Measurements from ENCODE around the gene PLPP6. TPM values are rescaled to one million over a fixed set of nuclear protein-coding genes. Genes with fewer than 3 reads are reported as not detected.

The PLPP6 gene
- total RNA-seq, 1 donor from 2014 or later = 5.5 TPM

Other genes with a start within 250 kb of the PLPP6 start
- 0.17 TPM in 1 of 2 replicates, not detected in the other for gene SLC1A1, start 171.8 kb upstream of the PLPP6 start, total RNA-seq
- gene SPATA6L, start 4.2 kb downstream of the PLPP6 start, total RNA-seq = not detected in 2 replicates
- gene CDC37L1, start 17.3 kb downstream of the PLPP6 start, total RNA-seq = 11.3 and 12.1 TPM in 2 replicates
- 22.9 and 27.3 TPM in 2 replicates for gene AK3, start 78.9 kb downstream of the PLPP6 start, total RNA-seq
- 44.1 and 44.6 TPM in 2 replicates for gene RCL1, start 130.7 kb downstream of the PLPP6 start, total RNA-seq